Ecto neural progenitor cell (in vitro differentiated cells): ENCODE data around the gene EPB41L2.
"Not testable (repeated sequence)": the region's sequence is repeated elsewhere in the genome, so short reads cannot be mapped to it uniquely, and the experiment has no call there.

ENCODE experiments used
- DNase-seq: peaks from one replicate; pipeline ENCODE4 v3.0.0-alpha.2; 2018; ENCODE audit warnings: low spot score

The EPB41L2 gene

GRCh38 chr6:130837067-130837466, 226.0 kb downstream of the EPB41L2 start:
- no peak for DNase-seq

GRCh38 chr6:130836055-130836640, 226.9 kb downstream of the EPB41L2 start:
- no peak for DNase-seq

GRCh38 chr6:130834482-130835251, 228.4 kb downstream of the EPB41L2 start:
- no peak for DNase-seq

- no peak for DNase-seq
Measured at GRCh38 chr6:130833569-130833968, 229.5 kb downstream of the EPB41L2 start.

DNA sequence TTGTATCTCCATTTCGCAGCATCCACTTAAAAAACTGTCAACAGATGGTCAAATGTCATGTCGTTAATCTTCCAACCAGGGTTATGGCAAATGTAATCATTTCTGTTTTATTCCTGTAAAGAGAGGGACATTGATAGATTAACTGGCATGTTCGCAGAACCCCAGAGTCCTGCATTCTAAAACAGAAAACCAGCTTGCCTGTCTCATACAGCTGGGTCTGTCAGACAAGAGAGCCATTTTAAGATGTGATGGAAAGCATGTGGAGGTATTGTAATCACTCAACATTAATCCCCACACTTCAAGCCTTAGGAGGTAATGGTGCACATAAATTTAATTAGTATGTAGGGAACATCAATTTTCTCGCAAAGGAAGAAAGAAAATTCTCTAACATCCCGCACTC, 231.4 kb downstream of the EPB41L2 start:
- DNase-seq, result no peak

GRCh38 chr6:130829333-130829910, 233.6 kb downstream of the EPB41L2 start:
- DNase-seq, result no peak

GRCh38 chr6:130827247-130828149, 235.5 kb downstream of the EPB41L2 start, which contains the start of gene SMLR1:
Gene SMLR1, plus strand, starts transcription at chr6:130827406. Its CDS starts 8 bp downstream, at chr6:130827414.
- no peak for DNase-seq

- no peak for DNase-seq
Measured at GRCh38 chr6:130826442-130827246, 236.4 kb downstream of the EPB41L2 start.

DNA sequence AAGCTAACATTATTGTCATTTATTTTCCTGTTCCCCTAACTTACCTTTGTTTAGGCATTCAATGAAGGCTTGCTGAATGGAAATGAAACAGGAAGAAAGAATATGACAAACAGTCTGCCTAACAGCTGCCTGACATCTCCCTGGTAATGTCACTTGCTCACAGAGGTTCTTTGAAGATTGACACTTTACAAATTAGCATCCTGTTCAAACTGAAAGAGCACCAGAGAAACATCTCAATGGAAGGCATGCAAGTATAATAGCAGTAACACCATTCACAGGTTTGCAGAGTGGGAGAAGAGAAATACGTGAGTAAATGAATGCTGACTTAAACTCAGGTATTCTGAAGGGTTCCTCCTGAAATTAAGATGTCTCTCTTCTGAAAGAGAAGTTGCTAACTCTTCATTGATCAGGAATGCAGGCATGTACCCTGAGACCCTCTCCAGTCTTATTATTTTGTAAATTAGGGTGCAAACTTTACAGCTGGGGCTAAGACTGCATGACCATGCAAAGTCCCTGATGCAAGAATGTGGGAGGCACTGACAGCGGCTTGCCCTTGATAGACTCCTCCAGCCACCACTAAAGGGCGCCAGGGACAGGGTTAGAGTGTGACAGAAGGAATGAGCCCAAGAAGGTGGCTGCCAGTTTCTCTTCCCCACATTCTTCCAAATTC, 237.1 kb downstream of the EPB41L2 start:
- DNase-seq, result no peak

- no peak for DNase-seq
Measured at GRCh38 chr6:130824978-130825694, 237.9 kb downstream of the EPB41L2 start.

DNA sequence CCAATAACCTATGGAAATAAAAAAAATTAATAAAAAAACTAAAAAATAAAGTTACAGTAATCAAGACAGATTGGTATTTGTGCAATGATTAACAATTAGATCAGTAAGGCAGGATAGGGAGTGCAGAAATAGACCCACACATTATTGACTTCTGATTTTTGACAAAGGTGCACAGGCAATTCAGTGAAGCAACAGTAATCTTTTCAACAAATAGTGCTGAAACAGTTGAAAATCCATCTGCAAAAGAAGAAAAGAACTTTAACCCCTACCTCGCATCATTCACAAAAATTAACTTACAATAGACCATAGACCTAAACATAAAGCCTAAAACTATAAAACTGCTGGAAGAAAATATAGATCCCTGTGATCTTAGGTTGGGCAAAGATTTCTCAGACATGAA, 240.3 kb downstream of the EPB41L2 start:
- DNase-seq, result no peak

- no peak for DNase-seq
Measured at GRCh38 chr6:130815200-130816071, 247.6 kb downstream of the EPB41L2 start.

GRCh38 chr6:130814506-130814905, 248.5 kb downstream of the EPB41L2 start:
- no peak for DNase-seq

DNA sequence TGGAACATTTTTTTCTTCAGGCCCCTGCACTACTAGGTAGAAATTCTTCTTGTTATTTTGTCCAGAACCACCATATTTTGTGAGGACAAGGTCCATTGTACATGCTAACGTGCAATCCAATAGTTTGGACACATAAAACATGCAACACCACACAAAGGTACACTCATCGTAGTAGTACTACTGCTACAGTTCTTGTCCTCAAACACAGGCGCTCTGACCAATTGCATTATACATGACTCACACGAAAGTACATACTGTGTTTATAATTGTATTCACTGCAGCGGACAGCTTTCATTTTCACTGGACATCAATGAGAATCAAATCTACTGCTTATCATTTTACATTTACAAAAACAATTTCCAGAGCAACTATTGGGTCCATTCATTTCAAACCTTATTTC, 251.1 kb downstream of the EPB41L2 start:
- DNase-seq, result no peak

DNA sequence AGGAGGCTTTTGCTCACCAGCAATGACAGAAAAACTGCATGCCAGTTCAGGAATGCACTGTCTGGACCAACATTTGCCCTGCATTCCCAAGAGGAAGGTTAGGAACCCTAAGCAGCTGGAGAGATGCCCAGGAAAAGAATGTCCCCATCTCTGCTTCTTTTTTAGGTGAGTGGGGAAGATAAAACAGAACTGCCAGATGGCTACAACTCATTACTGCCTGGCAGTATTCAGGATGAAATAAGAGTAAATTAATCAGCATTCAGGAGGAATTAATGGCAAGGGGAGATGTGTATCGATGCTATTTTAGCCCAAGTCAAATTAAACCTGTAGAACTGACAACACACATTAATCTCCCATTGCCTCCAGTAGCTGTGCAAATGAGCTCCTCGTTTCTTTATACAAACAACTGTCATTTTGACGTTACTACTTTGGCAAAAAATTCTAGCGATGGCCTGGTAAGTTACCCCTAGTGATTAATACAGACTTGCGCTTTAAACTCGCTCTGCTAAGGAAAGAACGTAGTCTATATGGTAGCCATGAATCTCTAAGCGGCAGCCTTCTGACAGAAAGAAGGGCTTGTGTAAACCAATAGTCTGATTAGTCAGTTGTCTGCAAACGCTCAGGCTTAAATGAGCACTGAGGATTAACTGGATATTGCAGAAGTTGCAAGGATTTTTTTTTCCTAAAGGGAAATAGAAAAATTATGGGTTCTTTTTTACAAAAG, 252.6 kb downstream of the EPB41L2 start:
- no peak for DNase-seq

DNA sequence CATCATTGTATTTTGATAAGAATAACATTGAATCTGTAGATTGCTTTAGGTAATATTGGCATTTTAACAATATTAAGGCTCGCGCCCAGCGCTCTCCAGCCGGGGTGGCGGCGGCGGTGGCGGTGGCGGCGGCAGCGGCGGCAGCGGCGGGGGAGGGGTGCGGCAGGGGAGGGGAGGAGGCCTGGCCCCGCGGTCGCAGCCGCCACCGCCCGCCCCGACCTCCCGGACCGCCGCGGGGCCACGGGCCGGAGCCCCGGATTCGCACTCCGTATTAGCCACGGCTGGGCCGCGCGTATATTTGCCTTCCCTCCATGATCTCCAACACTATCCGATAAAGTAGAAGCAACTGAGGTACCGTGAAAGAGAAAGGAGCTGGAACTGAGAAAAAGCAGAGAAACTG, 261.7 kb downstream of the EPB41L2 start:
- DNase-seq, result not testable (repeated sequence)

GRCh38 chr6:130797061-130797460, 266.0 kb downstream of the EPB41L2 start:
- DNase-seq, result no peak

DNA sequence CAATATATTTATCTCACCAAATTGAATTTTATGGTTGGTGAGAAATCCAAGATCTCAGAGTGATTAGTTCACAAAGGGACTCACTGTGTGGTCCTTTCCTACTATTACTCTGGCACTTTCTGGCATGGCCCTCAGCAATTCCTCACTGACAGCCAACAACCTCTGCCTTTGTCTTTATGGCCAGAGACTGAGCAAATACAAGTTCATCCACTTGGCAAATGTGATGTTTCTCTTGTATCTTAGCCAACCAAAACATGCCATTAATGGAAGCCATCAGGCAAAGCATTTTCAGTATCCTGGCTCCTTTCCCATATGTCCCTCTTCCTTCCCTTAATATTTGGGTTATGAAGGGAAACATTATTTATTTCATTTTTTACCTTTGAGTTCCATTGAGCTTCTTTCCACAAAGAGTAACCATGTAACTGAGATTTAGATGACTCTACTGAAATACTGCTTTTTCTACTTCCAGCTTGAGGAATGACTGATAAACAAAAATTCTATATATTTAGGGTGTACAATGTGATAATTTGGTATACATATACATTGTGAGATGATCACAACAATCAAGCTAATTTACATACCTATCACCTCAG, 266.6 kb downstream of the EPB41L2 start:
- DNase-seq, result no peak
